ENCODE results near the gene SPDEF.

The SPDEF gene

GRCh38 chr6:34544776-34545471 lies 11.2 kb downstream of the SPDEF start:
- Histone ChIP-seq H3K27ac (ENCODE audit: low read length) (no peak overlapping the region), H3K9me3 (ENCODE audit: control insufficient read depth, insufficient read depth, low read length) (no peaks in the 10 kb centered on the region), H3K4me3 (ENCODE audit: low read length) (no peak overlapping the region), H3K4me1 (ENCODE audit: control insufficient read depth, insufficient read depth, low read length) (no peaks in the 10 kb centered on the region), H3K27me3 (ENCODE audit: control insufficient read depth, insufficient read depth, low read length) (no peaks in the 10 kb centered on the region), H3K36me3 (ENCODE audit: control insufficient read depth, insufficient read depth, low read length) (no peaks in the 10 kb centered on the region)
- no peak for DNase-seq (ENCODE audit: low read depth, low spot score)
- WGBS (ENCODE audit: insufficient coverage, insufficient read length), result no CpG with 5 or more reads among the region's 13 CpGs

GRCh38 chr6:34544052-34544604 lies 12.0 kb downstream of the SPDEF start:
- H3K4me3 ChIP-seq (ENCODE audit: low read length), result no peak overlapping the region
- H3K36me3 ChIP-seq (ENCODE audit: control insufficient read depth, insufficient read depth, low read length), result no peaks in the 10 kb centered on the region
- H3K27me3 ChIP-seq (ENCODE audit: control insufficient read depth, insufficient read depth, low read length), result no peaks in the 10 kb centered on the region
- no peak overlapping the region for H3K27ac ChIP-seq (ENCODE audit: low read length)
- no peak for DNase-seq (ENCODE audit: low read depth, low spot score)
- no peaks in the 10 kb centered on the region for H3K4me1 ChIP-seq (ENCODE audit: control insufficient read depth, insufficient read depth, low read length)
- no peaks in the 10 kb centered on the region for H3K9me3 ChIP-seq (ENCODE audit: control insufficient read depth, insufficient read depth, low read length)
- WGBS (ENCODE audit: insufficient coverage, insufficient read length), result no CpG with 5 or more reads among the region's 27 CpGs

- H3K4me3 ChIP-seq (ENCODE audit: low read length), result no peak overlapping the region
- no peaks in the 10 kb centered on the region for H3K4me1 ChIP-seq (ENCODE audit: control insufficient read depth, insufficient read depth, low read length)
- H3K27ac ChIP-seq (ENCODE audit: low read length), result no peak overlapping the region
- no peak for DNase-seq (ENCODE audit: low read depth, low spot score)
- WGBS (ENCODE audit: insufficient coverage, insufficient read length), result no CpG with 5 or more reads among the region's 5 CpGs
- H3K27me3 ChIP-seq (ENCODE audit: control insufficient read depth, insufficient read depth, low read length), result no peaks in the 10 kb centered on the region
- no peaks in the 10 kb centered on the region for H3K36me3 ChIP-seq (ENCODE audit: control insufficient read depth, insufficient read depth, low read length)
- H3K9me3 ChIP-seq (ENCODE audit: control insufficient read depth, insufficient read depth, low read length), result no peaks in the 10 kb centered on the region
Observed at GRCh38 chr6:34543421-34543820, 12.7 kb downstream of the SPDEF start.

- no CpG with 5 or more reads among the region's 8 CpGs for WGBS (ENCODE audit: insufficient coverage, insufficient read length)
- Histone ChIP-seq H3K27ac (ENCODE audit: low read length) (no peak overlapping the region), H3K27me3 (ENCODE audit: control insufficient read depth, insufficient read depth, low read length) (no peaks in the 10 kb centered on the region)
Observed at GRCh38 chr6:34540841-34541240, 15.3 kb downstream of the SPDEF start.

GRCh38 chr6:34540222-34540621 lies 15.9 kb downstream of the SPDEF start:
- Histone ChIP-seq H3K27me3 (ENCODE audit: control insufficient read depth, insufficient read depth, low read length) (no peaks in the 10 kb centered on the region), H3K36me3 (ENCODE audit: control insufficient read depth, insufficient read depth, low read length) (no peaks in the 10 kb centered on the region), H3K27ac (ENCODE audit: low read length) (no peak overlapping the region), H3K9me3 (ENCODE audit: control insufficient read depth, insufficient read depth, low read length) (no peaks in the 10 kb centered on the region), H3K4me1 (ENCODE audit: control insufficient read depth, insufficient read depth, low read length) (no peaks in the 10 kb centered on the region), H3K4me3 (ENCODE audit: low read length) (no peak overlapping the region)
- DNase-seq (ENCODE audit: low read depth, low spot score), result no peak
- no CpG with 5 or more reads among the region's 5 CpGs for WGBS (ENCODE audit: insufficient coverage, insufficient read length)

More at GRCh38 chr6:34540841-34541240, 15.3 kb downstream of the SPDEF start:
- H3K4me3 ChIP-seq (ENCODE audit: low read length), result no peak overlapping the region
- no peak for DNase-seq (ENCODE audit: low read depth, low spot score)
- no peaks in the 10 kb centered on the region for H3K9me3 ChIP-seq (ENCODE audit: control insufficient read depth, insufficient read depth, low read length)
- H3K36me3 ChIP-seq (ENCODE audit: control insufficient read depth, insufficient read depth, low read length), result no peaks in the 10 kb centered on the region
- H3K4me1 ChIP-seq (ENCODE audit: control insufficient read depth, insufficient read depth, low read length), result no peaks in the 10 kb centered on the region

- Histone ChIP-seq H3K36me3 (ENCODE audit: control insufficient read depth, insufficient read depth, low read length) (no peaks in the 10 kb centered on the region; the same call in 1 of the 2 replicates), H3K9me3 (ENCODE audit: control insufficient read depth, insufficient read depth, low read length) (no peaks in the 10 kb centered on the region), H3K4me1 (ENCODE audit: control insufficient read depth, insufficient read depth, low read length) (no peaks in the 10 kb centered on the region), H3K27ac (ENCODE audit: low read length) (no peak overlapping the region), H3K27me3 (ENCODE audit: control insufficient read depth, insufficient read depth, low read length) (no peaks in the 10 kb centered on the region), H3K4me3 (ENCODE audit: low read length) (no peak overlapping the region)
- DNase-seq (ENCODE audit: low read depth, low spot score), result no peak
- WGBS (ENCODE audit: insufficient coverage, insufficient read length), result no CpG with 5 or more reads among the region's 14 CpGs
Observed at GRCh38 chr6:34539181-34539580, 16.9 kb downstream of the SPDEF start.

GRCh38 chr6:34538581-34538980 lies 17.5 kb downstream of the SPDEF start:
- H3K27ac ChIP-seq (ENCODE audit: low read length), result no peak overlapping the region
- H3K9me3 ChIP-seq (ENCODE audit: control insufficient read depth, insufficient read depth, low read length), result no peaks in the 10 kb centered on the region
- WGBS (ENCODE audit: insufficient coverage, insufficient read length), result no CpG with 5 or more reads among the region's 6 CpGs
- H3K4me1 ChIP-seq (ENCODE audit: control insufficient read depth, insufficient read depth, low read length), result no peaks in the 10 kb centered on the region
- DNase-seq (ENCODE audit: low read depth, low spot score), result no peak
- H3K27me3 ChIP-seq (ENCODE audit: control insufficient read depth, insufficient read depth, low read length), result no peaks in the 10 kb centered on the region
- no peaks in the 10 kb centered on the region; the same call in 1 of the 2 replicates for H3K36me3 ChIP-seq (ENCODE audit: control insufficient read depth, insufficient read depth, low read length)
- no peak overlapping the region for H3K4me3 ChIP-seq (ENCODE audit: low read length)

GRCh38 chr6:34537922-34538550 lies 18.1 kb downstream of the SPDEF start:
- no peaks in the 10 kb centered on the region for H3K27me3 ChIP-seq (ENCODE audit: control insufficient read depth, insufficient read depth, low read length)
- no peaks in the 10 kb centered on the region for H3K4me1 ChIP-seq (ENCODE audit: control insufficient read depth, insufficient read depth, low read length)
- no peak overlapping the region for H3K27ac ChIP-seq (ENCODE audit: low read length)
- H3K4me3 ChIP-seq (ENCODE audit: low read length), result no peak overlapping the region
- no peaks in the 10 kb centered on the region; the same call in 1 of the 2 replicates for H3K36me3 ChIP-seq (ENCODE audit: control insufficient read depth, insufficient read depth, low read length)
- H3K9me3 ChIP-seq (ENCODE audit: control insufficient read depth, insufficient read depth, low read length), result no peaks in the 10 kb centered on the region
- no CpG with 5 or more reads among the region's 19 CpGs for WGBS (ENCODE audit: insufficient coverage, insufficient read length)
- no peak for DNase-seq (ENCODE audit: low read depth, low spot score)

- no peaks in the 10 kb centered on the region for H3K4me1 ChIP-seq (ENCODE audit: control insufficient read depth, insufficient read depth, low read length)
- no peak for DNase-seq (ENCODE audit: low read depth, low spot score)
- H3K9me3 ChIP-seq (ENCODE audit: control insufficient read depth, insufficient read depth, low read length), result no peaks in the 10 kb centered on the region
- H3K36me3 ChIP-seq (ENCODE audit: control insufficient read depth, insufficient read depth, low read length), result no peaks in the 10 kb centered on the region; the same call in 1 of the 2 replicates
- no peak overlapping the region for H3K27ac ChIP-seq (ENCODE audit: low read length)
- H3K27me3 ChIP-seq (ENCODE audit: control insufficient read depth, insufficient read depth, low read length), result no peaks in the 10 kb centered on the region
- no peak overlapping the region for H3K4me3 ChIP-seq (ENCODE audit: low read length)
- no CpG with 5 or more reads among the region's 15 CpGs for WGBS (ENCODE audit: insufficient coverage, insufficient read length)
Observed at GRCh38 chr6:34536959-34537848, 18.9 kb downstream of the SPDEF start.

GRCh38 chr6:34536251-34536958 lies 19.7 kb downstream of the SPDEF start:
- Histone ChIP-seq H3K36me3 (ENCODE audit: control insufficient read depth, insufficient read depth, low read length) (no peaks in the 10 kb centered on the region; the same call in 1 of the 2 replicates), H3K9me3 (ENCODE audit: control insufficient read depth, insufficient read depth, low read length) (no peaks in the 10 kb centered on the region), H3K4me1 (ENCODE audit: control insufficient read depth, insufficient read depth, low read length) (no peaks in the 10 kb centered on the region), H3K4me3 (ENCODE audit: low read length) (no peak overlapping the region), H3K27ac (ENCODE audit: low read length) (no peak overlapping the region), H3K27me3 (ENCODE audit: control insufficient read depth, insufficient read depth, low read length) (no peaks in the 10 kb centered on the region)
- DNase-seq (ENCODE audit: low read depth, low spot score), result no peak
- WGBS (ENCODE audit: insufficient coverage, insufficient read length), result no CpG with 5 or more reads among the region's 3 CpGs

Measured in iPS DF 6.9 (cell line).